ENCODE measurements around the gene SNRPN.
"Not testable (repeated sequence)": the region's sequence is repeated elsewhere in the genome, so short reads cannot be mapped to it uniquely, and the experiment has no call there.

SNRPN gene

DNA sequence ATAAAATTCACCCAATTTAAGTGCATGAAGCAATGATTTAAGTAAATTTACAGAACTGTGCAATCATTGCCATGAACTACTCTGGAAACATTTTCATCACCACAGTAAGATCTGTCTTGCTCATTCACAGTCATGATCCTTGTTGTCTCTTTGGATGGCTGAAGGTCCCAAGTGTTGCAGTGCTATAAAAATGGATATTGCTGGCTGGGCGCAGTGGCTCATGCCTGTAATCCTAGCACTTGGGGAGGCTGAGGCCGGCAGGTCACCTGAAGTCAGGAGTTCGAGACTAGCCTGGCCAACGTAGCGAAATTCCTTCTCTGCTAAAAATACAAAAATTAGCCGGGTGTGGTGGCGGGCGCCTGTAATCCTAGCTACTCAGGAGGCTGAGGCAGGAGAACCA lies 17.0 kb downstream of the SNRPN start:
- no peak for DNase-seq

DNA sequence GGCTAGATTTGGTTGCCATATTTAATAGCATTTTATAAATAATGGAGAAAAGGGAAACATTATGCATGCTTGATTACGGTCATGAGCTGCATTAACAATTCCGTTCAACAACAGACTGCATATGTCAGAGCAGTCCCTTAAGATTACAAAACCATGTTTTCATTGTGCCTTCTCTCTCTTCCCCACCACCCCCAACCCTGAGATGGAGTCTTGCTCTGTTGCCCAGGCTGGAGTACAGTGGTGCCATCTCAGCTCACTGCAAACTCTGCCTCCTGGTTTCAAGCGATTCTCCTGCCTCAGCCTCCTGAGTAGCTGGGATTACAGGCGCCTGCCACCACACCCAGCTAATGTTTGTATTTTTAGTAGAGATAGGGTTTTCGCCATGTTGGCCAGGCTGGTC lies 17.9 kb downstream of the SNRPN start:
- not testable (repeated sequence) for DNase-seq

DNA sequence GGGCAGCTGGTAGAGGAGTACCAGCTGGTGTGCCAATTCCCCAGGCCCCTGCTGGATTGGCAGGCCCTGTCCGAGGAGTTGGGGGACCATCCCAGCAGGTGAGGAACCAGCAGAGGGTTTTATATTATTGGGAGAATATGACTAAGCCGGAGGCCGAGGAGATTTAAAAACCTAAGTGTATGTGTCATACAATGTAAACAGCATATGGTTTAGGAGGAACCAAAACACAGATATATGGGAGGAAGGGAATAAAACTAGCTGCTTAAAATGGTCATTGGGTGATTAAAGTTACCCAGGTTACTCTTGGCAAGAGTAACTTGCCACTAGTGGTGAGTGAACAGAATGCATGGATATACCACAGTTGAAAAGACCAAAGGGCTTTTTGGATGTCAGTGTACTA lies 22.1 kb downstream of the SNRPN start:
- DNase-seq, result no peak

DNA sequence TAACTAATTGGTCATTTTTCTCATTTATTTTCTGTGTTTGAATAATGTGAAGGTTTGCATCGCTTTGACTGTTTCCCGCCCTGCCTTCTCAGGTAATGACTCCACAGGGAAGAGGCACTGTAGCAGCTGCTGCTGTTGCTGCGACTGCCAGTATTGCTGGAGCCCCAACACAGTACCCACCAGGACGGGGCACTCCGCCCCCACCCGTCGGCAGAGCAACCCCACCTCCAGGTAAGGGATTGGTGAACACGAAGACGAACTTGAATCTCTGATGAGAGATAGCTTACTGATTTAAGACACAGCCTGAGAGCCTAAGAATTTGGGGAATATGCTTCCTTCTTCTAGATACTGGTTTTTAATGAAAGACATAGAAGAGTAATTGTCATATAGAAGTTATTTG lies 22.9 kb downstream of the SNRPN start:
- no peak for DNase-seq

DNA sequence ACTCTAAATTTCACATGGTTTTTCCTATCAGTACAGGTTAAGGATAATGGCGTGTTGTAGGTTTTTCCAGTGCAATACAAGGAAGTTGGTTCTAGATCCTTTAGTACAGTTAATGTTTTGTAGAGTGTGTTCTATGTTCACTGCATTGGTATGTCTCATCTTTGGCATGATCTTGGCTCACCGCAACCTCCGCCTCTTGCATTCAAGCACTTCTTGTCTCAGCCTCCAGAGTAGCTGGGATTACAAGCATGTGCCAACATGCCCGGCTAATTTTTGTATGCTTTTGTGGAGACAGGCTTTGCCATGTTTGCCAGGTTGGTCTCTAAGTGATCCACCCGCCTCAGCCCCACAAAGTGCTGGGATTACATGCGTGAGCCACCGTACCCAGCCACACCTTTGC lies 30.4 kb downstream of the SNRPN start:
- DNase-seq, result no peak

DNA sequence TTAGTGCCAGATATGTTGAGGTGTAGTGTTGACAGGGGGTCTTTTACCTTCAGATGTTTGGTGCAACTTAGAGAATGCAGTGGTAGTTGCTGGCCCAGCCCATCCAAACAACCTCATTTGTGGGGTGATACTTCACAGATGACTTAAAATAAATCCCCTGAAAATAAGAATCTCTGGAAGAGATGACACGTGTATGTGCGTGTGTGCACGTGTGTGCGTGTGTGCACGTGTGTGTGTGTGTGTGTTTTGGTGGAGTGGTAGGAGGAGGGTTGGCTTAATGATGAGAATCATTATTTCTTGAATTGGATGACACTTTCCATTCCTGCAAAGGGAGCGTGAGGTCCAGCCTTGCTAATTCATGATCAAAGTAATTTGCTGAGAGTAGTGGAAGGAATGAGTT lies 31.9 kb downstream of the SNRPN start:
- DNase-seq, result no peak

DNA sequence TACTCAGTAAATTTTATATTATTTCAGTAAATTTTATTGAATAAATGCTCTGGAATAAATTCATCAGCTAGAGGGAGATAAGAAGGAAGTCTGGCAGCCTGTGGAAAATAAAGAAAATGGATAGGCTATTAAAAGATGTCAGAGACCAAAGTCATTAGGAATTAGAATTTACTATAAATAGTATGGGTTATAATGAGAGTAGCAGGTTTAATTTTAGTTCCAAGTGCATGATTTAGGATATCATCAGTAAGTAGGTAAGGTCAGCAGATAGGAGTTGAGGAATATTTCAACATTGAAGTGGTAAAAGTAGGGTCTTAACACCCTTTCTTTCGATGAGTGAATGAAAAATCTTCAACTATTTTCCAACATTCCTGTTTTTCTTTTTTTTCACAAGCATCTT lies 64.6 kb downstream of the SNRPN start:
- no peak for DNase-seq

DNA sequence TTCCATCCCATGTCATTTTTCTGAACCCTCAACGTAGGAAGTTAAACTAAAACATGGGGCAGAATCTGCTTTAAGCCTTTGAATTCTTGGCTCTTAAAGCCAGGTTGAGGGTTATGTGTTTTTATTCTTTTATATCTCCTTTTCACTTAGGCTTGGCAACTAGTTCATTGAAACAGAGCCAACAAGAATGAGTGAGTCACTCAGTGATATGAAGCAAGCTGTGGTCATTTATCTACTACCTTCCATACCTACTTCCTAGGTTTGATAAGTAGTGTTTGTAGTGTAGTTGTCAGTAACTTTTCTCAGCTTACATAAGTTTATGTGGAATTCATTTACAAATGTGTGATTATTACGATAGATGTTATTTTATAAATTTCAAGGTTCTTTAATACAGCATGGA lies 67.4 kb downstream of the SNRPN start:
- DNase-seq, result no peak

Measured in suppressor macrophage treated with lipopolysaccharide for 1 hour (primary cell).